CD4-positive, alpha-beta T cell treated with Interleukin-2 at 100 ng/mL for 4 hours (primary cell): Measurements from ENCODE around the gene CWC27.
"Not testable (repeated sequence)": the region's sequence is repeated elsewhere in the genome, so short reads cannot be mapped to it uniquely, and the experiment has no call there.

ENCODE experiments used
- DNase-seq: peaks from one replicate; pipeline ENCODE4 v3.0.0-alpha.2; 2020; ENCODE audit warnings: low spot score

Gene CWC27

DNA sequence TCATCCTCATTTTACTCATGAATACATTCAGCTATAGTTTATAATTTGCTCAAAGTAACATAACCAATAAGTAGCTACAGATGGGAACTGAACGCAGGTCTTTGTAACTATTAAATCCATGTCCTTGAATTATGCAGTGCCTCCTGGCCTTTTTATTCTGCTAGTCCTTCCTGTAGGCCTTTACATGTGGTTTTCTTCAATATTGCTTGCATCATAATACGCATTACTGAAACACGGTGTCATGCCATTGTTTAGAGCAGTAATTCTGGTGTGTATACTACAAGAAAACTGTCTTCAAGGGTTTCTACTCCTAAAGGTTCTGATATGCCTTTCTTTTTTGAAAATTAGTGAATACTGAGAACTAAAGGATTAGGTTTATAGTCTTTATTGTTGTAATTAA is 20.7 kb downstream of the CWC27 start:
- DNase-seq: no peak

GRCh38 chr5:64790210-64790609 is 21.5 kb downstream of the CWC27 start:
- no peak for DNase-seq

GRCh38 chr5:64792469-64792868 is 23.7 kb downstream of the CWC27 start:
- DNase-seq: no peak

DNA sequence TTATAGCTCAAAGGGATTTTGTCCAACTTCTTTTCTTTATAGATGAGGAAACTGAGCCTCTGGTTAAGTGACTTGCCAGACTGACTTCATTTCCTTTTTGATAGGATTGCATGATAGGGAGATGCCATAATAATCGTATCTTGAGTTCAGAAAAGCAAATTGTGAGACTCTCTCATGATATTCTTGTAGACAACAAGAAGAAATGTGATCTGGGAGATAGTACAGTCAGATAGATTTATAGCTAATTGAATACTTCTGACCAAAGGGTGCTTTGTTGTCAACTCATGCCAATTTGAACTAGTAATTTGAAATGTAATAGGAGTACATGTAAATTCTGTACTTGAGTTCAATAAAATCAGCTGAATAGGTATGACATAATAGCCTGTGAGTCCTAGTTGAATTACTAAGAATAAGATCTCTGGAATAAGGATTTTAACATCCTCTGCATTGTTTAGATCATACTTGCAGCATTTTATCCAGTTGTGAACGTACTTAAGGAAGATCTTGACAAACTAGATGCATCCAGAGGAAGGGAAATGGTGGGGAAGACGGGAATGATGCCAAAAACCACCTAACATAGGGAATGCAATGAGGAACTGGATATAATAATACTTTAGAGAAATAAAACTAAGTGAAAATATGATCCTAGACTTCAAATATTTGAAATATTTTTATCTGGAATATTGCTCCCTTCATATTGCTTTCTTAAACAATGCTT is 25.5 kb downstream of the CWC27 start:
- no peak for DNase-seq

- DNase-seq: no peak
Observed at GRCh38 chr5:64796301-64796700, 27.6 kb downstream of the CWC27 start.

GRCh38 chr5:64800926-64801325 is 32.2 kb downstream of the CWC27 start:
- DNase-seq: no peak

GRCh38 chr5:64806537-64806936 is 37.8 kb downstream of the CWC27 start:
- no peak for DNase-seq

DNA sequence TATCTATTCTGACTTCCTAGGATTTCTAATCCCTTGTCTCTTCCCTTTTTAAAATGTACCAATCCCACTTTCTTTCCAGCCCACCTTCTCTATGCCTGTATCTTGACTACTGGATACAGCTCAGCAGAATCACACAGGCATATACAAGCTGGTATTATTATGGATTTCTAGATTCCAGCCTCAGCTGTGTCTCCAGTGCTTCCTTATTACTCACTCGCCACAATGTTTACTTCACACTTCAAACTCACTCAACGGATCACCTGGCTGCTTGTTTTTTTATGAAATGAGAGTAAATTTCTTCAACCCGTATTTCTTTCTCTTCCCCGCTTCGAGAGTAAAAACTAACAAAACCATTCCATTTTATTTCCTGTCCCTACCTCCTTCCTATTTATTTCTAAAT is 38.8 kb downstream of the CWC27 start:
- DNase-seq: no peak

DNA sequence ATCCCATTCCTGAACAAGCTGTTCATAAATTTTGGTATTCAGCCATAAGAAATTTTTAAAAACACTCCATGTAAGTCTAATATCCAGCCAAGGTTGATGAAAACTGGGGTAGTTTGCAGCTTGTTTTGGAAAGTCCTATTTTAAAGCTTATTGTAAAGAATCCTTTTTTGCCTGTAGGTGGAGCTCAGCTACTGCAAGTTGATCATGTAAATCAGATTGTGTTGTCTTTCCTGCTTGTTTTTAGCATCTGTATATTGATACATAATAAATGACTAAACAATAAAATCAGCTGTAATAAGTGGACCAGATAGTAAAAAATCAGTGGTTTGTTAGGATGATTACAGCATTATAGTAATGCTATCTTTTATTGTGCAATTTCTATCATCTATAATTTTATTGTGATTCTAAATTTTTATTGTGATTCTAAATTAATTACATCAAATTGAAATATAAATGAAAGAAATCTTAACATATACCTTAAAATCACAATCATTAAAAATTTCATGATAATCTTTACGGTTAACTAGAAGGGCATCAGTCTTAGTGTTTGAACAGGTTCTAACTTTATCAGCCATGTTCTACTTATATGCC is 42.4 kb downstream of the CWC27 start:
- peak; percentile 54 for DNase-seq

DNA sequence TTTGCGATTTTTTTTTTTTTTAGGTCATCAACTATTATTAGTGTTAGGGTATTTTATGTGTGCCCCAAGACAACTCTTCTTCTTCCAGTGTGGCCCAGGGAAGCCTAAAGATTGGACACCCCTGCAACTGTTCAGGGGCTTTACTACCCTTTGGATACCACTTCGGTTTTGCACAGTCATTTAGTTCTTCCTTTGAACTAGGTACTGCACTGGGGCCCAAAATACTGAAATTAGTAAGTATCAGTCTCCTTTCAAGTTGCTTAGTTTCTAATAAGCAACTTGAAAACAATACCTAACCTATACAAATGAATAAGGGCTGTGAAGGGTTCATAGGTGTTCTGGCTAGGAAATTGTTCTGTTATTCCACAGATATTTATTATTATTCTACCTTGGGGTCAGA is 45.3 kb downstream of the CWC27 start:
- DNase-seq: no peak

DNA sequence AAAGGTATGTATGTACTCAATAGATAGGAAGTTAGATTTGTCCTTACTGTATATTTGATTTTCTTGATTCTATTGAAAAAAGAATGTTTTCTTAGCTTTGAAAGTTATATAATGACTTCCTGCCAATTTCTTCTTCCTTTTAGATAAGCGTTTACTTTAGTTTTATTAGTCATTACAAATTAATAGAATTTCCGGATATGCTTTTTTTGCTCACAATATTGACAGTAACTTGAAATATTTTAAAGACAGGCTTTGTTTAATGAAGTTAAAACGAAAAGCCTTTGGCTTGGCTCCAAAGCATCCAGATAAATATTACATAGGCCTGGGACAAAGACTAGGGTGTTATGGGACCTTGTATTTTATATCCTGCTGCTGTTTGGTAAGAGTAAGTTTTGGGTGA is 49.5 kb downstream of the CWC27 start:
- no peak for DNase-seq

- not testable (repeated sequence) for DNase-seq
Observed at GRCh38 chr5:64819345-64819744, 50.6 kb downstream of the CWC27 start.

DNA sequence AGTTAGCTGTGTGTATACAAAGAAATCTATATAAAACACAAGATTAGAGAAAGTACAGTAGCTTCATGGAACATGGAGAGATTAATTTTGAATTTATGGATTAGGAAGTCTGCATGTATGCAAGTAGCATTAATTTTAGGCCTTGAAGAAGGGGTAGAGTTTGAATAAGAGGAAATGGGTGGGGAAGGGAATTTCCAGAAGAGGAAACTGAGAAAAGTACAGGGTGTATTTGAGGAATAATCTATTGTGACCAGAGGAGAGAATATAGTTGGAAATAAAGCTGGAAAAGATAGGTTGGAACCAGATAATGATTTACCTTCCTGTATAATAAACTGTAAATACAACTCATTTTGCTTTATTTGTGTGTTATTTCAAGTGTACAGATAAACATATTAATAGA is 53.6 kb downstream of the CWC27 start:
- DNase-seq: no peak

- no peak for DNase-seq
Observed at GRCh38 chr5:64826541-64826940, 57.8 kb downstream of the CWC27 start.

GRCh38 chr5:64827703-64828102 is 59.0 kb downstream of the CWC27 start:
- no peak for DNase-seq

DNA sequence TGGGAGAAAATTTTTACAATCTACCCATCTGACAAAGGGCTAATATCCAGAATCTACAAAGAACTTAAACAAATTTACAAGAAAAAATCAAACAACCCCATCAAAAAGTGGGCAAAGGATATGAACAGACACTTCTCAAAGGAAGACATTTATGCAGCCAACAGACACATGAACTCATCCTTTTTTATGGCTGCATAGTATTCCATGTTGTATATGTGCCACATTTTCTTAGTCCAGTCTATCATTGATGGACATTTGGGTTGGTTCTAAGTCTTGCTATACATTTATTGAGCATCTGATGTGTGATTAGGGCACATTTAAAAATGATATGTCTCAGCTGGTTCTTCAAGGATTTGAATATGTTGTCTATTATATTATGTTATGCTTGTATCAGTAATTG is 61.9 kb downstream of the CWC27 start:
- not testable (repeated sequence) for DNase-seq

DNA sequence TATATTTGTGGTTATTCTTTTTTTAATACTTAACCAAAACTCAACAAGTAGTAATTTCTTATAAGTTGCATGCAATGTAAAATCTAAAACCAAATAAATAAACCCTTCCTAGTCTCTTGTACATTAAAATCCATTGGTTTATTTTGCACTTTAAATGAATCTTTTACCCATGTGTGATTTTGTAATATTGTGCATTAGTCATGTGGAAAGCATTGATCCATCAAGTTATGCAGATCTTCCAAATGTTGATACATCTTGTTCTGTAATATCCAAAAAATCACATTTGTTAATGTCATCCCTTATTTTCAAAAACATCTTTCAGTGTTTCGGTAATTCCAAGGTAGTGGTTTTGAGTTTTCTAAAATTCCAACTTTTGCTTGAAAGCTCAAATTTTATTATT is 63.3 kb downstream of the CWC27 start:
- DNase-seq: no peak

GRCh38 chr5:64834037-64834436 is 65.3 kb downstream of the CWC27 start:
- no peak for DNase-seq

DNA sequence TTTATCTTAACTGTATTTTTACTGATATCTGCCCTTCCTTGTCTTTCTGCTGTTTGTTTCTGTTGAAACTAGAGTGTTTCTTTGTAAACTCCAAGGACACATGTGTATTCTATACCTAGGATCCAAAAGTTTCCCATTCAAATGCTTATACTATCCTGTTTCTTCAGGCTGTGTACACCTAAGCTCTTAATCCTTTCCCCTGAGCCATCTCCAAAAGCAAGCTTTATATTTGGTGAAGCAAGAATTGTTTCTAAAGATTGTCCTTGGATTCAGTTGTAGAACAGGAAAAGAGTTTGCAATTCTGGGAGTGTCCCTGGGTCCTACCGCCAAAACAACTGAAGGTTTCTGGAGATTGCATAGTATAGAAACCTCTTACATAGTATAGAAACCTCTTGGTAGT is 65.9 kb downstream of the CWC27 start:
- DNase-seq: no peak

GRCh38 chr5:64835266-64835665 is 66.5 kb downstream of the CWC27 start:
- no peak for DNase-seq

DNA sequence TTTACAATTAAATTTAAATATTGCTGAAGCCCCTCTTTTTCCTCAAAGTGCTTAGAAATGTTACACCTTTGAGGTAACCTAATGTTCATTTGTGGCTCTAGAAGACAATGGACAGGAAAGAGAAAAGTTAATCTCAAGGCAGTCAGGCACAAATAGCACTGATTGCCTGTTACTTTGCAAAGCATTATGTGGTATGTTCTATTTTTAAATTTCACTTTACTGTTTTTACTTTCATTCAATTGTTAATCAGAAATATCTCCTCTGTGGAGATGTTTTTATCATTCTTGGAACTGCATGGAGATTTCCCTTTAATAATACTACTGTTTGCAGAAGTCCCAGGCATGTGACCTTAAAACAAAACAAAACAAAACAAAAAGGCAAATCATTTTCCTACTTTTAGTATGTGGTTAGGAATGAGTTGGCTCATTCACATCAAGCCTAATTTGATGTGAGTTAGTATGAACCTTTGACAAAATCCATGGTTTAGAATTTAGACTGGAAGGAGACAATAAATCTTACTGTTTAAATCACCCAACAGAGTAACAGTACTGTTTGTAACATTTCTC is 67.5 kb downstream of the CWC27 start:
- no peak for DNase-seq

- DNase-seq: no peak
Observed at GRCh38 chr5:64836786-64837185, 68.1 kb downstream of the CWC27 start.

DNA sequence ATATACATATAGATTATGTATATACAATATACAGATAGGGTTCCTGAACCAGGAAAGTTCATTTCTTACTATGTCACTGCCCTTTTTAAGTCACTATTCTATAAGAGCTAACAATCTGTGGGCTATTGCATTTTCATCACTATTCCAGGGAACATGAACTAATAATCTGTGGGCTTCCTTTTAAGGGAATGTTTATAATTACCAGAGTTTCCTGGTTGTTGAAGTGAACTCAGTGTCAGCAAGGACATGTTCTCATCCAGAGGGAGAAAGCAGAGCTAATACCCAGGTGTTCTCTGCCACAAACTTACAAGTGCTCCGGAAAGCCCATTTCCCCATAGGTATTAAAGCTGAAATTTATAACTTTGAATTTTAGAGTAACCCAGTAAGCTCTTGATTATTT is 69.6 kb downstream of the CWC27 start:
- DNase-seq: no peak

- no peak for DNase-seq
Observed at GRCh38 chr5:64838803-64839202, 70.1 kb downstream of the CWC27 start.
